ENCODE results near the gene STRA8. TPM values are rescaled to one million over a fixed set of nuclear protein-coding genes. Genes with fewer than 3 reads are reported as not detected.

Gene STRA8, protein sequence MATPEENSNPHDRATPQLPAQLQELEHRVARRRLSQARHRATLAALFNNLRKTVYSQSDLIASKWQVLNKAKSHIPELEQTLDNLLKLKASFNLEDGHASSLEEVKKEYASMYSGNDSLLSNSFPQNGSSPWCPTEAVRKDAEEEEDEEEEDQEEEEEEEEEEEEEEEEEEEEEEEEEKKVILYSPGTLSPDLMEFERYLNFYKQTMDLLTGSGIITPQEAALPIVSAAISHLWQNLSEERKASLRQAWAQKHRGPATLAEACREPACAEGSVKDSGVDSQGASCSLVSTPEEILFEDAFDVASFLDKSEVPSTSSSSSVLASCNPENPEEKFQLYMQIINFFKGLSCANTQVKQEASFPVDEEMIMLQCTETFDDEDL
- total RNA-seq, result not detected in 2 replicates

DNA sequence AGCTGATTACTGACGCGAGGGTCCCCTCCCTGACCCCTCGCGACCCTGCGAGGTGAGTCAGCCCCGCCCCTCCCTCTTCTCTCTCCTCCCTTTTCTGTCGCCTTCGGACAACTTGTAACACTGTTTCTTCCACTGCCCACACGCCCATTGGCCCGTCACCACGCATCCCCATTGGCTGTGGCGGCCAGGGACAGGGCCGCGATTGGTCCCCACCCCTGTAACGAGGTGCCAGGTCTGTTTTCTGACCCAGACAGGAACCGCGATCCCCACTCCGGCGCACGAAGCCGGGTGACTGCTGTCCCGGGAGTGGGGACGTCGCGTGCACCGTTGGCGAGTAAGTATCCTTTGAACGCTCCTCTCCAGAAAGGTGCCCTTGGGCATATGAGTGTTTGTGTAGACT lies at the start of gene STRA8:
Gene STRA8 (plus strand): TSS at position 269 of the 400 bp plus-strand sequence. CDS start 6,687 bp downstream, outside the sequence.

DNA sequence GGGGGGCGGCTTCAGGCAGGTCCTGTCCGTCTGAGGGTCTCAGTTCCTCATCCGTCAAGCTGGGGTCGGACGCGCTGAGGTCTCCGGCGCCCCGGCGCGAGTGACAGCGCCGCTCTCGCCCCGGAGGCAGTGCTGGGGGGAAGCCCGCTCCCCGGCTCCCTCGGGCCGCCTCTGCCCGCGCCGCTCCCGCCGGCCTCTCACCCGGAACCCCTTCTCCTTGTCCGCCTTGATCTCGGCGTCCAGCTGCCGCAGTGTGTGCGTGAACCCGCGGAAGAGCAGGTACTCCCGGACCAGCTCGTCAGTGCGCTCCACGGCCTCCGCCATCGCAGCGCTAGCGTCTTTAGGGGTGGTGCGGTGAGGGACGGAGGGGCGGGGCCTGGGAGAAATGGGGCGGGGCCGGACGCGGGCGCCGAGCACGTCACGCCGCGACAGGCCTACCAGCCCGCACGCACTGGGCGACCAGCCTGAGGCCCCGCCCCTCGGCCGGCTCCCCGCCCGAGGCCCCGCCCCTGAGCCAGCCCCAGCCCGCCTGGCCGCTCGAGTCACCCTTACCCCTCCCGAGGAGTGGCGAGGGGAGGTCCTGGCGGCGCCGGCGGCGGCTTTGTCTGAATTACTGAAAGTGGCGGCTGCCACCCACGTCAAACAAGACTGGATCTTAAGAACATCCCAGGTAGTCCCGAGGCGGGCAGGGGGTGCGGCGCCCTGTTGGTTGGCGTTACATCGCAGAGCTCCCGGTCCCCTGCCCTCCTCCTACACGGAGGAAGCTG lies 22.3 kb upstream of the STRA8 start, which contains the start of gene WDR91:
Gene WDR91 (minus strand): TSS at position 348 of the 767 bp plus-strand sequence. CDS start 24 bp downstream, at position 324.

Other genes starting within 250 kb of the STRA8 start
- 0.89 and 1.00 TPM in 2 replicates for gene AGBL3, start 247.3 kb upstream of the STRA8 start, total RNA-seq
- 6.2 and 11.1 TPM in 2 replicates for gene TMEM140, start 85.8 kb upstream of the STRA8 start, total RNA-seq
- gene CYREN, start 63.1 kb upstream of the STRA8 start, total RNA-seq, result 35.4 and 44.6 TPM in 2 replicates
- 6.8 and 6.9 TPM in 2 replicates for gene WDR91, start 22.3 kb upstream of the STRA8 start, total RNA-seq

Data from uterine smooth muscle cell (primary cell).